Activated CD8-positive, alpha-beta memory T cell treated with anti-CD3 and anti-CD28 coated beads, Interleukin-2, amount 50 U/mL, for 4 hours (primary cell): ENCODE data around the gene FSTL4.
"Not testable (repeated sequence)": the region's sequence is repeated elsewhere in the genome, so short reads cannot be mapped to it uniquely, and the experiment has no call there.

ENCODE experiments used
- DNase-seq: peaks from one replicate; pipeline ENCODE4 v3.0.0-alpha.2; 2020

Gene FSTL4

GRCh38 chr5:133399247-133399891, 213.0 kb downstream of the FSTL4 start:
- DNase-seq: no peak

GRCh38 chr5:133398646-133399101, 213.7 kb downstream of the FSTL4 start:
- DNase-seq: no peak

GRCh38 chr5:133397990-133398645, 214.2 kb downstream of the FSTL4 start:
- DNase-seq: no peak

DNA sequence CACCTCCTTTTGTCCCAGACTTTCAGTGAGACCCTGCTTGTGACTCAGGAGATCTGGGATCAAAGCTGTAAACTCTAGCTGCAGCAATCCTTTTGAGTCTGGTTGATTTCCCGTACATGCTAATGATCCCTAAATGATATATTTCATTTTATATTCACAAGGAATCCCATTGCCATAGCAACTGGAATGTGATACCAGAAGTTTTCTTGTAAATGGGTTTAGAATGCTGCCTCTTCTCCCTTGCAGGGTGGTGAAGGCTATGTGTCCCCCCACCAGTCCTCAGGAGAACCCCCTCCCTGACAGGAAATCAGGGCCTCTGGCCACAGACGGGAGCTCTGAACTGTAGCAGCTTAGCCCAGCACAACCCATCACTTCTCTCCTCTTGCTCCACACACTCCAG, 215.0 kb downstream of the FSTL4 start:
- no peak for DNase-seq

DNA sequence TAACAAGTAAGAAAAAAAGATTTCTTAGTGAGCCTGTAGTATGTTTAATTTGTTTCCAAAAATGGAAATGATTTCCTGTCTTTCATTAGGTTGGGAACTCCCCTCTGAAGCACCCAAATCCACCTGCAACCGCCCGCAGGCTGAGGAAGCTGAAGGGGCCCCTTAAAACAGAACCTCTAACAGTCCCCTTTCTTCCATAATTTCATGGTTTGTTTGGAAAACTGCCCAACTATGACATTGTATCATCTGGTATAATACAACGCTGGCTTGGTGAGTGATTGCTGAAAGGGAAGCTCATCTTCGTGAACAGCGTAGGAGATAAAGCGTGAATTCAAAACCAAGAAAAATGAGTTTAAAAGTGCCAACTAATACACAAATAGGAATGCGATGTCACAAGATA, 215.5 kb downstream of the FSTL4 start:
- DNase-seq: no peak

GRCh38 chr5:133396187-133396741, 216.1 kb downstream of the FSTL4 start:
- DNase-seq: no peak

DNA sequence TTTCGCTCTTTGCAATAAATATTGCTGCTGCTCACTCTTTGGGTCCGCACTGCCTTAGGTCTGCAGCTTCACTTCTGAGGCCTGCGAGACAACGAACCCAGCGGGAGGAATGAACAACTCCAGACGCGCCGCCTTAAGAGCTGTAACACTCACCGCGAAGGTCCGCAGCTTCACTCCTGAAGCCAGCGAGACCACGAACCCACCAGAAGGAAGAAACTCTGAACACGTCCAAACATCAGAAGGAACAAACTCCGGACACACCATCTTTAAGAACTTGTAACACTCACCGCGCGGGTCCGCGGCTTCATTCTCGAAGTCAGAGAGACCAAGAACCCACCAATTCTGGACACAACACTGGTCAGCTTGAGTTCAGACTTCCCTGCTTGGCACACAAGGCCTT, 217.1 kb downstream of the FSTL4 start:
- DNase-seq: not testable (repeated sequence)

DNA sequence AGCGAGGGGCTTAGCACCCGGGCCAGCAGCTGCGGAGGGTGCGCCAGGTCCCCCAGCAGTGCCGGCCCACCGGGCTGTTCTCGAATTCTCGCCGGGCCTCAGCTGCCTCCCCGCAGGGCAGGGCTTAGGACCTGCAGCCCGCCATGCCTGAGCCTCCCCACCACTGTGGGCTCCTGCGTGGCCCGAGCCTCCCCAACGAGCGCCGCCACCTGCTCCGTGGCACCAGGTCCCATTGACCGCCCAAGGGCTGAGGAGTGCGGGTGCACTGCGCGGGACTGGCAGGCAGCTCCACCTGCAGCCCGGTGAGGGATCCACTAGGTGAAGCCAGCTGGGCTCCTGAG, 217.9 kb downstream of the FSTL4 start:
- not testable (repeated sequence) for DNase-seq

DNA sequence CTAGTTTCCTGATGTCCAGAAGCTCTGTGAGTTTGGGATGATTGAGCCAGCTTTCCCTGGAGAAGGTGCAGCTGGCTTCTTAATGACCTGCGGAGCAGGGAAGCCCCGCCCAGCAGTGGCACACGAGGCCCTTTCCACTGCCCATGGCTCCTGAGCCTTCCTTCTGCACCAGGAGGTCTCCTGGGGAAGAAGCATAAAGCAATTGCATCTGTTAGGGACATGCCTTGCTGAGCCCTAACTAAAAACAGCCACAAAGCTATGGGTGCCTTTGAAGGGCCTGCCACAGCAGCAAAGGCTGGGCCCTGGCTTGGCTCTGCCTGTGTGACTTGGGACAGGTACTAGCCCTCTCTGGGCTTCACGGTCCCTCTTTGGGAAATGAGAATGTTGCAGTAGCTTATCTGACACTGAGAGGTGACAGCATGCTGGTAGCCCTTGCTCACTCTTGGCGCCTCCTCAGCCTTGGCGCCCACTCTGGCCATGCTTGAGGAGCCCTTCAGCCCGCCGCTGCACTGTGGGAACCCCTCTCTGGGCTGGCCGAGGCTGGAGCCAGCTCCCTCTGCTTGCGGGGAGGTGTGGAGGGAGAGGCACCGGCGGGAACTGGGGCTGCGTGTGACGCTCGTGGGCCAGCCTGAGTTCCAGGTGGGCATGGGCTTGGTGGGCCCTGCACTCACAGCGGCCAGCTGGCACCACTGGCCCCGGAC, 218.4 kb downstream of the FSTL4 start:
- no peak for DNase-seq

GRCh38 chr5:133392448-133392847, 219.9 kb downstream of the FSTL4 start:
- DNase-seq: no peak

DNA sequence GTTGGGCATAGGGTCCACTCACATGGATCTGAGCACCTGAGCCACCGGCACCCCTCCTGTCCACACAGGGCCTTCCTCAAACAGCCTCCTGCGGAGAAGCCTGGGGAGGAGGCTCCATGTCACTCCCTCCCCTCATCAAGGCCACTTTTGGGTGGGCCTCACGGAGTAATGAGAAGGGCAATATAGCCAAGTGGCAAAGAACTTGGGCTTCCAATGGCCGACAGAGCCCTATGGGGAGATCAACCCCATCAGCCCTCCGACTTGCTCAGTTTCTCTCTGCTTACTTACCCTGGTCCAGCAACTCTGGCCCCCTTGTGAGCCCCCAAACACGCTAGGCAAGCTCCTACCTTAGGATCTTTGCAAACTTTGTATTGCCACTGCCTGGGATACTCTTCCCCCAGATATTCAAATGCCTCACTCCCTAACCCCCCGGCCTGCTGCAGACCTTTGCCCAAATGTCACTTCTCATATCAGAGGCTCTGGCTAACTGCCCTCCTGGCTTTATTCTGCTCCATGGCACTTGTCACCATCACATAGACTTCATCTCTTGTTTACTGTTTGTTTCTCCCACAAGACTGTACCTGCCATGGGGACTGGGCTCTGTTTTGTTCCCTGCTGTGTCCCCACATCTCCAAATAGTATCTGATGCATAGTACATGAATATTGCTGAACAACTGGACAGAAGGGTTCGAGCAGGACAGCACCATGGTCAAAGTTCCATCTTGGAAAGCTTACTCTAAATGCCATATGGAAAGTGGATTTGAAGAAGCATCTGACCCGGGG, 220.8 kb downstream of the FSTL4 start:
- no peak for DNase-seq

- no peak for DNase-seq
Measured at GRCh38 chr5:133390416-133391353, 221.7 kb downstream of the FSTL4 start.

DNA sequence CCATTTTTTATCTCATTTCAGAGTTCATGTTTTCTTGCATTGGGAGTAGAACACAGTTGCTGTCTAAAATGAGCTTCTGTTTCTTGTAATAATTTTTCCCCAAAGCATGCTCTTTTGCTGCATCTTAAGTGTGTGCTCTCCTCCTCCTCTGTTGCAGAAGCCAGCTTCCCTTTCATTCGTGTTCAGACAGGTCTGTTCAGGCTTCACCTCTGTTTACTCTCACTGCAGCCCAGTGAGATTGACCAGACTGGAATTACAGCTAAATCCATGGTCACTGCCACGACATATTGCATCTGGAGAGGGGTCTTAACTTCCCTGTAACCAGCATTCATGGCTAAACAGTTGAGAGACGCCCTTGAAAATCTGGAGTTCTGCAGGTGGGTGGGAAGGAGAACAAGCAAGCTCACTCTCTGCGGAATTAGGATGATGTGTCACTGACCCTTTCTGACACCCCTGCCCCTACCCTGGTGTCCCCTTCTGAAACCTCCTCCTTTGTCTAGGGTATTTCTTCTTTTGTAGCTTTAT, 223.2 kb downstream of the FSTL4 start:
- DNase-seq: no peak

- DNase-seq: no peak
Measured at GRCh38 chr5:133387621-133388020, 224.7 kb downstream of the FSTL4 start.

GRCh38 chr5:133387091-133387490, 225.2 kb downstream of the FSTL4 start:
- no peak for DNase-seq

DNA sequence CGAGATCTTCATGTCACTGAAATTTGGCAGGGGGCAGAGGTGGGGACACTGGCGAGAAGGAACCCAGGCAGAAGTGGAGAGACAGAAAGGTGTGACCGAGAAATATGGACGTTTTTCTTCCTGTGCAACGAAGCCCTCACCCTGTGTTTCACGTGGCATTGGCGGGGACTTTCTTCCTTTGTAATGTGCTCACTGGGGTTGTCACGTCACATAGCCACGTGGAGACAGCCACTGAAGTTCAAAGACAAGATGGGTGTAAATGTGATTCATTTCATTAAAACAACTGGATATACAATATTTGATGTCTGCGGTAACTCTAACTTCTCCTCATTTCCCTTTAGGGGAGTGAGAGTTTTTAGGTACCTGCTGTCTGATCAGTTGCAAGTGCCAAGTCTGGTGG, 225.7 kb downstream of the FSTL4 start:
- DNase-seq: no peak

- no peak for DNase-seq
Measured at GRCh38 chr5:133385346-133385745, 227.0 kb downstream of the FSTL4 start.

GRCh38 chr5:133384903-133385302, 227.4 kb downstream of the FSTL4 start:
- DNase-seq: no peak

GRCh38 chr5:133384120-133384855, 228.1 kb downstream of the FSTL4 start:
- no peak for DNase-seq

- no peak for DNase-seq
Measured at GRCh38 chr5:133383580-133383939, 228.8 kb downstream of the FSTL4 start.
